ENCODE data around the gene SLC7A6OS. TPM values are rescaled to one million over a fixed set of nuclear protein-coding genes. Genes with fewer than 3 reads are reported as not detected.

SLC7A6OS gene
- total and polyA plus RNA-seq, 5 donors, result 7.9 to 13.4 (median 11.5) TPM

DNA sequence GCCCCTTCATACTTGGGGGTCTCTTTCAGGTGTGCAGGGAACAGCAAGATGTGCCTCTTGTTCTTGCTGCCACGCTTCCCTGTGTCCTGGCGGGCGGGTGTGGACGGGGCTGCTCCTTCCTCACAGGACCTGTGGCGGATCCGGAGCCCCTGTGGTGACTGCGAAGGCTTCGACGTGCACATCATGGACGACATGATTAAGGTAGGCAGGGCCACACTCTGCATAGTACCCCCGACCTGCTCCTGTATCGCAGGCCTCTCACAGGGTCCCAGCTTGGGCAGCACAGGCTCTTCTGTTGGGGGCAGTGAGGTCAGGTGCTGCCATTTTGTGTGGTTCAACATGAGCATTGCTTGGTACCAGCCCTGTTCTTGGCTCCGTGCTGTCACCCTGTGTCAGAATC, 42.6 kb upstream of the SLC7A6OS start:
- DNase-seq, result no peak
- ATAC-seq, result no peak
- H3K27ac ChIP-seq (ENCODE audit: low read length), result no peak overlapping the region
- no peak overlapping the region for H3K4me3 ChIP-seq (ENCODE audit: low read length)
- no peaks in the 10 kb centered on the region for H3K4me1 ChIP-seq (ENCODE audit: control insufficient read depth, insufficient read depth, low read length)
- 86% methylated on average over 13 of the region's 13 CpGs for WGBS
- H3K27me3 ChIP-seq (ENCODE audit: control insufficient read depth, insufficient read depth), result no peaks in the 10 kb centered on the region
- no peaks in the 10 kb centered on the region for H3K9me3 ChIP-seq (ENCODE audit: control insufficient read depth, low read length)
- intact Hi-C loops (cut with DNase I), result no loop called here

DNA sequence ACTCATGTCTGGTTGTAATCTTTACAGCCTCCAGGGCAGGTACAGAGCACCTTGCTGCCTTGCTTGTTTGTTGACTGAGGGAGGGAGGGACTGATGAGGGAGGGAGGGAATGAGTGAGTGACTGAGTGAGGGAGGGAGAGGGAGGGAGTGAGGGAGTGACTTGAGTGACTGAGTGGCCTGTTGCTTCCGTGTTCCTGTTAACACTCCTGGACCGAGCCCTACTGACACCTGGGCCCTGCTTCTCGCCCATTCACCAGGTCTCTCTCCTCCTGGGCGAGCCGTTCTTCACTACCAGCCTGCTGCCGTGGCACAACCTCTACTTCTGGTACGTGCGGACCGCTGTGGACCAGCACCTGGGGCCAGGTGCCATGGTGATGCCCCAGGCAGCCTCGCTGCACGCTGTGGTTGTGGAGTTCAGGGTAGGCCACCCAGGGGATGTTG, 41.3 kb upstream of the SLC7A6OS start:
- no peak overlapping the region for H3K27ac ChIP-seq (ENCODE audit: low read length)
- H3K27me3 ChIP-seq (ENCODE audit: control insufficient read depth, insufficient read depth), result no peaks in the 10 kb centered on the region
- ATAC-seq, result no peak
- no peaks in the 10 kb centered on the region for H3K9me3 ChIP-seq (ENCODE audit: control insufficient read depth, low read length)
- H3K4me3 ChIP-seq (ENCODE audit: low read length), result no peak overlapping the region
- no peaks in the 10 kb centered on the region for H3K4me1 ChIP-seq (ENCODE audit: control insufficient read depth, insufficient read depth, low read length)
- intact Hi-C loops (cut with DNase I), result no loop called here
- DNase-seq, result no peak
- 90% methylated on average over 11 of the region's 11 CpGs for WGBS

DNA sequence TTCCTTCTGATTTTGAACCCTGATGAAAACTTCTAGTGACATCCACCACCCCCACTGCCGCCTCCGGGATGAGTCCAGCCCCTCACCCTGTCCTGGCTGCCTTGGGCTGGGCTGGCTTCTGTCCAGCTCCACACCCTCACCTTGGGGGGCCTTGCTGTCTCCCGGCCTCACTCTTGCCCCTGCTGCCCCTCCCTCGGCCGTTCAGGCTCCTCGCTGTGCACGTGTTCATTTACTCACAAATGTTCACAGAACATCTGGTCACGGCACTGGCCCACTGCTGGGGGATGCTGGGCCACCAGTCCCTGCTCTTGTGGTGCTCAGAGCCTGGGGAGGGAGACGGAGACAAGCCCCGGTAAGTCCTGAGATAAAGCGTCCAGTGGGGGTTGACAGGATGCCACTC, 40.7 kb upstream of the SLC7A6OS start:
- Histone ChIP-seq H3K27me3 (ENCODE audit: control insufficient read depth, insufficient read depth) (no peaks in the 10 kb centered on the region), H3K9me3 (ENCODE audit: control insufficient read depth, low read length) (no peaks in the 10 kb centered on the region), H3K4me3 (ENCODE audit: low read length) (no peak overlapping the region), H3K27ac (ENCODE audit: low read length) (no peak overlapping the region), H3K4me1 (ENCODE audit: control insufficient read depth, insufficient read depth, low read length) (no peaks in the 10 kb centered on the region)
- intact Hi-C loops (cut with DNase I), result no loop called here
- 84% methylated on average over 11 of the region's 11 CpGs for WGBS
- DNase-seq (no peak), ATAC-seq (no peak)

DNA sequence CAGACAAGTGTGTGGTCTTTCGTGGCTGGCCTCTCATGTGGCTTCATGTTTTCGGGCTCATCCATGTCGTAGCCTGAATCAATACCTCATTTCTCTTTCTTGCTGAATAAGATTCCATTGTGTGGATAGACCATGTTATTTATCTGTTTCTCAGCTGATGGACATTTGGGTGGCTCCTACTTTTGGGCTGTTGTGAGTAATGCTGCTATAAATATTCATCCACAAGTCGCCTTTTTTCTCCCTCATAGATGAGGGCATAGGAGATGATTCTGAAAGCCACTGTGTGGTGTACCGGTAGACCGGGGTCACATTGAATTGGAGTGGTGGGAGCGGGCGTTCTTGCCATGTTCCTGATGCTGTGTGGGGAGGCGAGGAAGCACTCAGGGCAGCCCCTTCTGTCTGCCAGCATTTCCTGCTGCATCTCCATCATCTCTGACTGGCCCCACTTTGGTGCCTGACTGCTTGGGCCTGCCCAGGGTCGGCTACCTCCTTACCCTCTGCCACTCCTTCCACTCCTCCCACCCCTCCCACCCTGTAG, 40.1 kb upstream of the SLC7A6OS start:
- DNase-seq (no peak), ATAC-seq (no peak)
- H3K27ac ChIP-seq (ENCODE audit: low read length), result no peak overlapping the region
- H3K27me3 ChIP-seq (ENCODE audit: control insufficient read depth, insufficient read depth), result no peaks in the 10 kb centered on the region
- WGBS, result 92% methylated on average over 10 of the region's 10 CpGs
- H3K4me1 ChIP-seq (ENCODE audit: control insufficient read depth, insufficient read depth, low read length), result no peaks in the 10 kb centered on the region
- intact Hi-C loops (cut with DNase I), result no loop called here
- H3K9me3 ChIP-seq (ENCODE audit: control insufficient read depth, low read length), result no peaks in the 10 kb centered on the region
- H3K4me3 ChIP-seq (ENCODE audit: low read length), result no peak overlapping the region

DNA sequence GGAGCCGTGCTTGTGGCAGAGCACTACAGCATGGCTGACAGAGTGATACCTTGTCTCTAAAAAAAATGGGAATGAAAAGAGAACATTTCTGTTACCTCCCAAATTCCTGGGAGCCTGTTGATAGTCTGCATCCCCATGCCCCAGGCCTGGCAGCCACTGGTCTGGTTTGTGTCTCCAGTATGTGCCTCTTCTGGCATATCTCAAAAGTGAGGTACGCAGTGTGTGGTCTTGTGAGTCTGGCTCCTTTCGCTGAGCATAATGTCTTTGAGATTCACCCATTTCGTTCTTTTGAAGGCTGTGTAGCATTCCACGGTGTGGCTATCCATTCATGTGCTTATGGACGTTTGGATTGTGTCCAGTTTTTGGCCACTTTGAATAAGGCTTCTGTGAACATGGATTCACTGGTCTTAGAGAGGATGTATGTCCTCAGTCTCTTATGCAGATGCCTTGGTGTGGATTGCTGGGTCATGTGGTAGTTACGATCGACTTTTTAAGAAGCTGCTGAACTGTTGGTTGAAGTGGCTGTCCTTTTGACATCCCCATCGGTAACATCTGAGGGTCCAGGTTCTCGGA, 39.2 kb upstream of the SLC7A6OS start:
- WGBS, result 92% methylated on average over 10 of the region's 10 CpGs
- DNase-seq, result no peak
- H3K27me3 ChIP-seq (ENCODE audit: control insufficient read depth, insufficient read depth), result no peaks in the 10 kb centered on the region
- no peak overlapping the region for H3K4me3 ChIP-seq (ENCODE audit: low read length)
- no peak for ATAC-seq
- no peaks in the 10 kb centered on the region for H3K4me1 ChIP-seq (ENCODE audit: control insufficient read depth, insufficient read depth, low read length)
- intact Hi-C loops (cut with DNase I), result no loop called here
- no peaks in the 10 kb centered on the region for H3K9me3 ChIP-seq (ENCODE audit: control insufficient read depth, low read length)
- no peak overlapping the region for H3K27ac ChIP-seq (ENCODE audit: low read length)

DNA sequence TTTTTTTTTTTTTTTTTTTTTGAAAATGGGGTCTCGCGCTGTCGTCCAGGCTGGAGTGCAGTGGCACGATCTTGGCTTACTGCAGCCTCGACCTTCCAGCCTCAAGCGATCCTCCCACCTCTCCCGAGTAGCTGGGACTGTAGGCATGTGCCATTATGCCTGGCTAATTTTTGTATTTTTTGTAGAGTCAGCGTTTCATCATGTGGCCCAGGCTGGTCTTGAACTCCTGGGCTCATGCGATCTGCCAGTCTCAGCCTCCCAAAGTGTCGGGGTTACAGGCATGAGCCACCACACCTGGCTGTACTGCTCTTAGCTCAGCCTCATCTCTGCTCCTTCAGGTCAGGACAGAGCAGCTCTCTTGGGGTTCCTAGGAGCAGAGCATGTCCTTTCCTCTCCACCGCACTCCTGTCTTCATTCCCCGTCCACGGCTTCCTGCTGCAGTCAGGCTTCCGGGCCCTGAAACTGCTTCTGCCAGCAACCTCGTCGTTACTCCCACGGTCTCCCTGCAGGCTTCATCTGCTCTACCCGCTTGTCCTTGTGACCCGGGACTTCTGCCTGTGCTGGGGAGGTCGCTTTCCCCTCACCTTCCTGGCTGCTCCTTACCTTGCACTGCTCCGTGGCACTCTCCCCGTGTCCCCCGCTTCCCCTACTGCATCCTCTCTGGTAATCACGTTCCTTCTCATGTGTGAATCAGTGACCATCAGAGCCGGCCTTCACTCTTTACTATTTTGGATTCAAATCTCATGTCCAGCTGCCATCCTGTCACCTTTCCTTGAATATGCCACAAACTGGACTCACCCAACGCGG, 38.1 kb upstream of the SLC7A6OS start:
- 88% methylated on average over 27 of the region's 27 CpGs for WGBS
- H3K4me1 ChIP-seq (ENCODE audit: control insufficient read depth, insufficient read depth, low read length), result no peaks in the 10 kb centered on the region
- DNase-seq (no peak), ATAC-seq (no peak)
- H3K9me3 ChIP-seq (ENCODE audit: control insufficient read depth, low read length), result no peaks in the 10 kb centered on the region
- no peaks in the 10 kb centered on the region for H3K27me3 ChIP-seq (ENCODE audit: control insufficient read depth, insufficient read depth)
- intact Hi-C loops (cut with DNase I), result no loop called here
- H3K27ac ChIP-seq (ENCODE audit: low read length), result no peak overlapping the region
- H3K4me3 ChIP-seq (ENCODE audit: low read length), result no peak overlapping the region

DNA sequence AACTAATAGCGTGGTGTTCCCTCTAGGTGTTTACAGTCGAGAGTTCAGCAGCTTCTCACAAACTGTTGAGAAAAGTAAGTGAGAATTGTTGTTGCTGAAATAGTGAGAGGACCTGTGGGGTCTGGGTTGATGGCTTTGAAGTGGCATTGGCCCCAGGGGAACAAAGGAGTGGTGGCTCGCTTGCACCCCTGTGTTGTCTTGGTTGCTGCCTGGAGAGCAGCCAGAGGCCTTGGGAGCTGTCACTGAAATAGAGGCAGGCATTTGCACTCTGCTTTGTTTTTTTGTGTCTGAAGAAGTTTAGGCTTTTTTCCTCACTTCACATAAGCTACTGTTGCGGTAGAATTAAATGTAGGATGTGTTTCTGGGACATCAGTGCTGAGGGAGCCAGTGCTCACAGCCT, 36.9 kb upstream of the SLC7A6OS start:
- ATAC-seq (no peak), DNase-seq (no peak)
- intact Hi-C loops (cut with DNase I), result no loop called here
- no peaks in the 10 kb centered on the region for H3K4me1 ChIP-seq (ENCODE audit: control insufficient read depth, insufficient read depth, low read length)
- no peak overlapping the region for H3K4me3 ChIP-seq (ENCODE audit: low read length)
- no peaks in the 10 kb centered on the region for H3K27me3 ChIP-seq (ENCODE audit: control insufficient read depth, insufficient read depth)
- no peaks in the 10 kb centered on the region for H3K9me3 ChIP-seq (ENCODE audit: control insufficient read depth, low read length)
- H3K27ac ChIP-seq (ENCODE audit: low read length), result no peak overlapping the region
- 80% methylated on average over 4 of the region's 4 CpGs for WGBS

DNA sequence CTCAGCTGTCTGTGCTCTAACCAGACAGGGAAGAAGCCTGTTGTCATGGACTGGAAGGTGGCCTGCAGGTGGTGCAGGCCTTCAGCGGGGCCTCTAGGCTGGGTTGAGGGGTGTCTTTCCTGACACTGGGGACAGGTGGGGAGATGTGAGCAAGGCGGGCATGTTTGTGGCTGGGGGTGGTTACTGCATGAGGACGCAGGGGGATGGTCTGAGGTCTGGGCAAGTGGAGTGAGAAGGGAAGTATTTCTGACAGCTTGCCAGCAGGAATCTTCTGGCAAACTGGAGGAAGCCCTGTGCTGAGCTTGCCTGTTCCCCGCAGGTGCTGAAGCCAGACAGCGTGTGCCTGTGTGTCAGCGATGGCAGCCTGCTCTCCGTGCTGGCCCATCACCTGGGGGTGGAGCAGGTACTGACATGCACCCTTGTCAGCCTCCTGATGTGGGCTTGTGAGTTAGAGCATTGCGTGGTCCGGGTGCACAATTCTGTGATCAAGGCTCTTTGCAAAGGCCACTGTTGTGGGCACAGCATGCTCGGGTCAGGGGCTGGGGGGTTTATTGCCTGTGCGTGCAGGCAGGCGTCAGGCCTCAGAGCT, 36.2 kb upstream of the SLC7A6OS start:
- Histone ChIP-seq H3K4me3 (ENCODE audit: low read length) (no peak overlapping the region), H3K9me3 (ENCODE audit: control insufficient read depth, low read length) (no peaks in the 10 kb centered on the region), H3K4me1 (ENCODE audit: control insufficient read depth, insufficient read depth, low read length) (no peaks in the 10 kb centered on the region), H3K27me3 (ENCODE audit: control insufficient read depth, insufficient read depth) (no peaks in the 10 kb centered on the region), H3K27ac (ENCODE audit: low read length) (no peak overlapping the region)
- DNase-seq (no peak), ATAC-seq (no peak)
- WGBS, result 90% methylated on average over 12 of the region's 12 CpGs
- intact Hi-C loops (cut with DNase I), result no loop called here

DNA sequence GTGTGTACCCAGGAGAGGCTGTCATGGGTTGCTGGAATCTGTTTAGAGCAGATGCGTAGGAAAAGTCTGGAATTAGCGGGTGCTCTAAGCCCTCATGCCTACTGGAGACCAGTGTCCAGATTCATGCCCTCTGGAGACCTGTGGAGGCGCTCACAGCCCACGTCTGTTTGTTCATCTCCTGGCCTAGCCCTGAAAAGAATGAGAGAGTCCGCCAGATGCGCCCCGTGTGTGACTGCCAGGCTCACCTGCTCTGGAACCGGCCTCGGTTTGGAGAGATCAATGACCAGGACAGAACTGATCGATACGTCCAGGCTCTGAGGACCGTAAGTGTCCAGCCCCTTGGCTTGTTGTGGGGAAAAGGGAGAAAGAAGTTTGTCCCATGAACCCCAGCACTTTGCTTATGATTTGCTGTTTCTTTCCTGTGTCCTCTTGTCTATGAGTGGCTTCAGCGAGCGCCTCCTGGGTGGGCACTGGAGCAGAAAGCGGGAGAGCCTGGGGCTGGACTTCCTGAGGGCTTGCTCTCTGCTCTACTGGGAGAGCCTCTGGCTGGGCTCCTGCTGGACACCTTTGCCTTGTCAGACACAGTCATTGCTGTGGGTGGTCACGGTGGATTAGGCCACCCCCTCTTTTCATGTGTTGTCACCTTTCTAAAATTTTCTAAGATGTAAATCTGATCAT, 35.4 kb upstream of the SLC7A6OS start:
- Histone ChIP-seq H3K9me3 (ENCODE audit: control insufficient read depth, low read length) (no peaks in the 10 kb centered on the region), H3K4me3 (ENCODE audit: low read length) (no peak overlapping the region), H3K4me1 (ENCODE audit: control insufficient read depth, insufficient read depth, low read length) (no peaks in the 10 kb centered on the region), H3K27ac (ENCODE audit: low read length) (no peak overlapping the region), H3K27me3 (ENCODE audit: control insufficient read depth, insufficient read depth) (no peaks in the 10 kb centered on the region)
- DNase-seq, result no peak
- intact Hi-C loops (cut with DNase I), result no loop called here
- no peak for ATAC-seq
- 95% methylated on average over 16 of the region's 16 CpGs for WGBS

DNA sequence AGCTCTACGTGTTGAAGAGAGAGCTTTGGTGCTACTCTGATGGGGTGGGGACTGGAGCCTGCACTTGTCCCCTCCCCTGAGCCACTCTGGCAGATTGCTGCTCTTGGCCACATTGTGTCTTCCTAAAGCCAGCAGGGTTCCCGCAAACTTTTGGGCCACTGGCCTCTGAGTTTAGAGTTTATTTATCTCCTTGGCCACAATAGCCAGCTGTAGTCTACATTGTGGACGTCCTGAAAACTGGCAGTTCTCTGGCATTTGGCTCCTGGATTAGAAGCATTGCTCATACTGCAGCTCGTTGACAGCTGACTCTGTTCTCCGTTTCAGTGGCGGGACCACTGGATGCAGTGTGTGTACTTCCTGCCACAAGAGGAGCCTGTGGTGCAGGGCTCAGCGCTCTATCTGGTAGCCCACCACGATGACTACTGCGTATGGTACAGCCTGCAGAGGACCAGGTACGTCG, 34.6 kb upstream of the SLC7A6OS start:
- Histone ChIP-seq H3K4me1 (ENCODE audit: control insufficient read depth, insufficient read depth, low read length) (no peaks in the 10 kb centered on the region), H3K9me3 (ENCODE audit: control insufficient read depth, low read length) (no peaks in the 10 kb centered on the region), H3K4me3 (ENCODE audit: low read length) (no peak overlapping the region), H3K27ac (ENCODE audit: low read length) (peak overlapping the region; percentile 38), H3K27me3 (ENCODE audit: control insufficient read depth, insufficient read depth) (no peaks in the 10 kb centered on the region)
- intact Hi-C loops (cut with DNase I), result no loop called here
- 60% methylated on average over 11 of the region's 11 CpGs for WGBS
- ATAC-seq (peak; percentile 52 to 65), DNase-seq (no peak)

DNA sequence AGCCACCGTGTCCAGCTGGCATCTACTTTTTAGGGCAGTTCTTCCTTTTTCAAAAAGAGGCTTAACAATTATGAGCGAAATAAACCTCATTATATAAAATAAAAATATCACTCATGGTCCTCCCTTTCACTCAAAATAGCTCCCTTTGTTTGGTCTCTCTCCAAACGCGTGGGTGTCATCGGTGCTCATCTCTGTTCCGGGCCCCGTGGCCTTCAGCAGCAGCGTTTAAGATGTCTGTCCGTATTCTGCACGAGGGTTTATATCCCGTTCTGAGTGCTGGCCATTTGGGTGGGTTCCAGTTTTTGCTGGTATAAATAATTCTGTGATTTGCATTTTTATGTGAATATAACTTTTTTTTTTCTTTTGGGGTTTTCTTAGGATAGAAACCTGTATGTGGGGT, 33.5 kb upstream of the SLC7A6OS start:
- H3K27ac ChIP-seq (ENCODE audit: low read length), result no peak overlapping the region
- intact Hi-C loops (cut with DNase I), result no loop called here
- no peaks in the 10 kb centered on the region for H3K9me3 ChIP-seq (ENCODE audit: control insufficient read depth, low read length)
- H3K27me3 ChIP-seq (ENCODE audit: control insufficient read depth, insufficient read depth), result no peaks in the 10 kb centered on the region
- no peaks in the 10 kb centered on the region for H3K4me1 ChIP-seq (ENCODE audit: control insufficient read depth, insufficient read depth, low read length)
- peak in 1 of 3 donors; percentile 67 for DNase-seq
- peak in 1 of 2 donors; percentile 53 for ATAC-seq
- 39% methylated on average over 11 of the region's 11 CpGs for WGBS
- no peak overlapping the region for H3K4me3 ChIP-seq (ENCODE audit: low read length)
